HG03520 (cell line): Measurements from ENCODE around the gene POTEJ.
"Not testable (repeated sequence)": the region's sequence is repeated elsewhere in the genome, so short reads cannot be mapped to it uniquely, and the experiment has no call there.

Experiments used
- ATAC-seq: cut with Tn5 transposase; IDR thresholded peaks from one replicate; pipeline ENCODE4 v1.9.1; 2021; ENCODE audit warnings: mild to moderate bottlenecking, moderate library complexity; ENCODE audit not compliant: unreplicated experiment

The POTEJ gene

GRCh38 chr2:130601648-130602302 lies 9.5 kb upstream of the POTEJ start:
- ATAC-seq = not testable (repeated sequence)

DNA sequence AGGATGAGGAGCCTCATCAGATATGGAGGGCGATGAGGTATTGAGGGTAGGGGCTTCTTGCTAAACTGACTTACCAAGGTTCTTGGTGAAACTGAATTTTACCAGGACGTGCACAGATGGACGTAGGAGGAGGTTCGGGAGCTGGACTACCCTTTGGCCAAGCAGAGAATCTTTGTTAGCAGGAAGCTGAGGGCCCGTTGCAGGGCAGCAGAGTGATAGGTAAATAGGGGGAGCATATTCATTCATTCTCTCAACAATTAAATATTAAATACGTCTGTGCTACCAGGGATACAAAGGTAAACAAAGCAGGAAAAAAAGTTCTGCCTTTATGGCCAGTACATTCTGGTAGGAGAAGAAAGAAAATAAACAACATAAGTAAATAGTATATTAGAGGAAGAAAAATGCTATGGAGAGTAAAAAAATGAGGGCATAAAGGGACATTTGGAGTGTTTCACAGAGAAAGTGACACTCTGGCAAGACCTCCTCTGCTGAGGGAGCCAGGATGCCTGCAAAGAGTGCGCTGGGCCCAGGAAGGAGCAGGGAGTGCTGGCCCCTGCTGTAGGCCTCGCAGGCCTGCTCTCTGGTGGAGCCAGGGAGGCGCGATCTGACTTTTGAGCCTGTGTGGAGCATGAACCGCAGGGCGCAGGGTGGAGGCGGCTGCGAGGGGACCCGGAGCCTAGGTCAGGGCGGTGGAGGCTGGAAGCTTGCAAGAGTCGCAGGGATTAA lies 2.8 kb upstream of the POTEJ start:
- ATAC-seq = not testable (repeated sequence)

- not testable (repeated sequence) for ATAC-seq
Measured at GRCh38 chr2:130609002-130609920, 2.0 kb upstream of the POTEJ start.

- not testable (repeated sequence) for ATAC-seq
Measured at GRCh38 chr2:130610486-130610885, 754 bp upstream of the POTEJ start.

- not testable (repeated sequence) for ATAC-seq
Measured at GRCh38 chr2:130628784-130629475, 17.7 kb downstream of the POTEJ start.

DNA sequence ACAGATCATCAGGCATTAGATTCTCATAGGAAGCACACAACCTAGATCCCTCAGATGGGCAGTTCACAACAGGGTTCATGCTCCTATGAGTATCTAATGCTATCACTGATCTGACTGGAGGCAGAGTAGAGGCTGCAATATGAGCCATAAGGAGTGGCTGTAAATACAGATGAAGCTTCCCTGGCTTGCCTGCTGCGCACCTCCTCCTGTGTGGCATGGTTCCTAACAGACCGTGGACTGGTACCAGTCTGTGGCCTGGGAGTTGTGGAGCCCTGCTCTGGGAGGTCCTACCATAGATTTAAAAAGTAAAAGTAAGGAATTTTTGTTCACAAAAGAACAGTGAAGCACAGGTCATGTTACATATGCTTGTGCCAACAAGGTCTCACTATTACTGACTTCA lies 27.7 kb downstream of the POTEJ start:
- ATAC-seq = not testable (repeated sequence)

DNA sequence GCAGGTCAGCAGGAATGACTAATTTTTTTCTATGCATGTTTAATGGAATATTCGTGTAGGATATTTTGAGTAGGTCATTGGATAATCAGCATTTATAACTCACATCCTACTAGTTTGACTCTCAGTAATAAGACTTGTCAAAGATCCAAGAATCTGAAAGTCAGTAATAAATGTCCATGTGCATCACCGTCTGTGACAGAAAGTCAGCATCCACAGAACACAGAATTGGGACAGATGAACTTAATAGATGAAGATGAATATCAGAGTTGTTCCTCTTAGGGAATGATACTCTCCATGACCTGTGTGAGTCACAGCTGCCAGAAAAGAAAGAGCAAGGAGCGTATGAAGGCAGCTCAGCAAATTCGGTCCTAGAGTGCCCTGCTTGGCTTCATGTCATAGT lies 30.4 kb downstream of the POTEJ start:
- not testable (repeated sequence) for ATAC-seq

DNA sequence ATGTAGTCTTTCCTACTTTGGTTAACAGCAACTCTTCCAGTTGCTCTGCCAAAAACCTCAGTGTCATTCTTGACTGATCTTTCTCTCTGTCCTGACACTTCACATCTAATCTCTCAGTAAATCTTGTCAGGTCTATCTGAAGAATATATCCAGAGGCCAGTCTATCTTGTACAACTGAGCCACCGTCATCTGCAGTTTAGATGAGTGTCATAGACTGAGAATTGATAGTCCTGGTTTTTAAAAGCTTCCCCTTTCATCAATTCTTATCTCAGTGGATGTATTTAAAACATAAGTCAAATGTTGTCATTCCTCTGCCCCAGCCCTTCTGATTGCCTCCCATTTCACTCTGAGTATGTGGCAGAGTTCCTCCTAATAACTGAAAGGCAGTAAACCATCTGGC lies 38.0 kb downstream of the POTEJ start:
- ATAC-seq = not testable (repeated sequence)

DNA sequence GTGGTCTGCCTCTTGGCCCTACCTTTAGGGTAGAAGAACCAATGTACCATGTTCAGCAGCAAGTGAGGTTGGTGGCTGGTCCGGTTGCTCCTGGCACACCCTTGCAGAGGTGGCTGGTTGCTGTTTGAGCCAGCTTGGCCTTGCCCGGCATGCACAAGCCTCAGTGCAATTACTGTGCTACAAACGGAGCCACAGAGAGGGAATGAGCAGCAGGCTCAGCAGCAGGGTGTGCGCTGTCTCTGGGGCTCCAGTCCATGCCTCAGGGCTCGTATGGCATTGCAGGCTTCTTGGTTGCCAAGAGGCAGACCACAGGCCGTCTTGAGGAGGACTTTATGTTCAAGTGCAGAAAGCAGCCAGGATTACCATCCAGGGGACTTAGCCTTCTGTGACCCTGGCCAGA lies 53.3 kb downstream of the POTEJ start:
- not testable (repeated sequence) for ATAC-seq

- not testable (repeated sequence) for ATAC-seq
Measured at GRCh38 chr2:130665596-130665995, 54.4 kb downstream of the POTEJ start.

- ATAC-seq = not testable (repeated sequence)
Measured at GRCh38 chr2:130667516-130667915, 56.3 kb downstream of the POTEJ start.

DNA sequence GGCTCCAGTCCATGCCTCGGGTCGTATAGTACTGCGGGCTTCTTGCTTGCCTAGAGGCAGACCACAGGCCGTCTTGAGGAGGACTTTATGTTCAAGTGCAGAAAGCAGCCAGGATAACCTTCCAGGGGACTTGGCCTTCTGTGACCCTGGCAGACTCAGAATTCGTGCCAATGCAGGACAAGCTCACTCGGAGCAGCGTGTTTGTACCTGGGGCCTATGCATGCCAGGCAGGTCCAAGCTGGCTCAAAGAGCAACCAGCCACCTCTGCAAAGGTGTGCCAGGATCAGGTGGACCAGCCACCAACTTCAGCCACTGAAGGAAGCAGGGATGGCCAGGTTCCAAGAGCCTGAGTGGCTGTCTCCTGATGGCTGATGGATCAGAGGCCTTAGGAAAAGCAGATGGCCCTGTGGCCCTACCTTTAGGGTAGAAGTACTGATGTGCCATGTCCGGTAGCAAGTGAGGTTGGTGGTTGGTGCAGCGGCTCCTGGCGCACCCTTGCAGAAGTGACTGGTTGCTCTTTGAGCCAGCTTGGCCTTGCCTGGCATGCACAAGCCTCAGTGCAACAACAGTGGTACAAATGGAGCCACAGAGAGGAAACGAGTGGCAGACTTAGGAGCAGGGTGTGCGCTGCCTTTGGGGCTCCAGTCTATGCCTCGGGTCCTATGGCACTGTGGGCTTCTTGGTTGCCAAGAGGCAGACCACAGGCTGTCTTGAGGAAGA lies 58.9 kb downstream of the POTEJ start:
- not testable (repeated sequence) for ATAC-seq

GRCh38 chr2:130692041-130692770 lies 81.0 kb downstream of the POTEJ start:
- ATAC-seq = not testable (repeated sequence)

DNA sequence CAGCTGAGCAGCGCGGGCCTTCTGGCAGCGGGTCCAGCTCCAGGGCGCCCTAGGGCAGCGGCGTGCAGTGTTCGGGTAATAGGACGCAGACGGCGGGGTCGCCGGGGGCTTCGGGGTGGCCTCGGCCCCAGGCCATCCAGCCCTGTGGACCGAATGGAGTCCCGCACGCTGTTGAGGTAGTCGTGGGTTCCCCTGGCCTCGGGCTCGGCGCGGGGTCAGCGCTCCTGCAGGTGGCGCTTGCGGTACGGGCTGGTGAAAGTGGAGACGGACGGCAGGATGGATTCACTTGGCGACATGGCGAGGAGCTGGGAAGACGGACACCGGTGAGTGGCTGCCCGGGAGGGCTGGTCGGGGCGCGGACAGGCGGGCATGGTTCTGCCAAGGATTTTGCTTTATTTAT lies 82.2 kb downstream of the POTEJ start:
- ATAC-seq = not testable (repeated sequence)

DNA sequence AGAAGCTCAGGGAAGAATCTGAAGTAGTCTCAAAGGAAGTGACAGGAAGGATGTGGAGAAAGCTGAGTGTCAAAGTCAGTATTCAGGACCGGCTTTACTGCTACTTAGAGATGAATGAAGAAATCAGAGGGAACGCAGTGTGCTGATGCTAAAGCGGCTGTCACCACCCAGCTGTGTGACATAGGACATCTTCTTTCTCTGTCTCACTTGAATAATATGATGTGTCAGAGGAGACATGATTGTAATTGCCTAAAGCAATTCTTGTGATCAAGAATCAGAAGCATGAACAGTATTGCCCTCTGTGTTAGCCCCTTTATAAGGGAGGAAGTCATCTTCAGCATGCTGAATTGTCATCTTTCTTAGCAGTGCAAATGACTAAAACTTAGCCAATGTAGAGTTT lies 92.0 kb downstream of the POTEJ start:
- not testable (repeated sequence) for ATAC-seq
